HL-60 (cell line): ENCODE measurements around the gene ELN.

Experiments used
- DNase-seq, 2 experiments: peaks; one replicate each; pipeline ENCODE4 v3.0.0-alpha.2; 2010 to 2020; ENCODE audit warnings: low read depth in 1 of 2, low spot score in 1 of 2
- H3K27ac ChIP-seq: fragments of 250-450 bp; sonication (Bioruptor Pico); replicated peaks from 2 replicates; pipeline ENCODE4 v1.5.1; 2020; ENCODE audit warnings: mild to moderate bottlenecking, moderate library complexity
- H3K27me3 ChIP-seq: fragments of 250-450 bp; sonication (Bioruptor Pico); 2 replicates; pipeline ENCODE4 v1.5.1; 2021; ENCODE audit warnings: mild to moderate bottlenecking, moderate library complexity; ENCODE audit not compliant: insufficient read depth, poor library complexity, severe bottlenecking
- H3K4me3 ChIP-seq: replicated peaks from 2 replicates; pipeline ENCODE4 v1.5.1; 2011; ENCODE audit warnings: mild to moderate bottlenecking, control low read depth, low read length; ENCODE audit not compliant: insufficient read depth
- CTCF ChIP-seq: IDR thresholded peaks from one replicate; pipeline ENCODE4 v1.5.1; 2011; ENCODE audit warnings: low read length, control low read depth, inconsistent platforms; ENCODE audit not compliant: insufficient read depth
- GABPA ChIP-seq: IDR thresholded peaks from 2 replicates; pipeline ENCODE4 v1.6.1; 2012; ENCODE audit warnings: low read depth
- POLR2AphosphoS5 ChIP-seq: IDR thresholded peaks from 2 replicates; pipeline ENCODE4 v1.6.1; 2012; ENCODE audit warnings: low read depth
- REST ChIP-seq: IDR thresholded peaks from 2 replicates; pipeline ENCODE4 v1.6.1; 2012; ENCODE audit warnings: low read depth; ENCODE audit not compliant: insufficient replicate concordance
- SPI1 ChIP-seq: IDR thresholded peaks from 2 replicates; pipeline ENCODE4 v1.6.1; 2012; ENCODE audit warnings: low read depth, mild to moderate bottlenecking, borderline replicate concordance

The ELN gene

DNA sequence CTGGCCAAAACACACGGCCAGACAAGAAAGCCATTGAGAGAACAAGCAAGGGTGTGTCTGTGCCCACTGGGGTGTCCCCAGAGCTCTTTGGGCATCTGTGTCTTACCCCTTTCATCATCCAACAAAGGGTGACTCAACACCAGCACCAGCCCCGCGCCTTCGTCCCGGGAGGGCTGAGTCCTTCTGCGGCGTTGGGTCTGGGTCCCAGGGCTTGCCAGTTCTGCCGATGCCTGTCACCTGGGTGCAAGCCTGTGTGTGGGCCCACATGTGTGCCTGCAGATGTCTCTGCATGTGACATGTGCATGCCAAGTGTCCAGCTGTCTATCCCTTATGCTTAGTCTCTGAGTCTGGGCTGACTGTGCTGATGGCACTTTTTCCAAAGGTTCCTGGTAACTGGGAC lies 24.4 kb upstream of the ELN start:
- no peak overlapping the region for H3K4me3 ChIP-seq
- H3K27me3 ChIP-seq: no peaks in the 10 kb centered on the region
- no peak for TF ChIP-seq SPI1
- no peak for TF ChIP-seq CTCF
- no peak for TF ChIP-seq POLR2AphosphoS5
- no peak for TF ChIP-seq GABPA
- no peak for TF ChIP-seq REST
- DNase-seq: no peak
- H3K27ac ChIP-seq: no peak overlapping the region

- Histone ChIP-seq H3K4me3 (no peak overlapping the region), H3K27me3 (no peaks in the 10 kb centered on the region), H3K27ac (no peak overlapping the region)
- TF ChIP-seq REST (no peak), POLR2AphosphoS5 (no peak), GABPA (no peak), CTCF (no peak), SPI1 (no peak)
- no peak for DNase-seq
Observed at GRCh38 chr7:74006032-74006431, 21.9 kb upstream of the ELN start.

GRCh38 chr7:74006451-74007241 lies 21.3 kb upstream of the ELN start:
- TF ChIP-seq POLR2AphosphoS5 (no peak), GABPA (no peak), REST (no peak), SPI1 (no peak), CTCF (no peak)
- DNase-seq: no peak
- H3K4me3 ChIP-seq: no peak overlapping the region
- H3K27ac ChIP-seq: no peak overlapping the region
- no peaks in the 10 kb centered on the region for H3K27me3 ChIP-seq
